HL-60 (cell line): ENCODE data around the gene TJP2.

Experiments
- DNase-seq, 2 experiments: peaks; one replicate each; pipeline ENCODE4 v3.0.0-alpha.2; 2010 to 2020; ENCODE audit warnings: low read depth in 1 of 2, low spot score in 1 of 2
- H3K27ac ChIP-seq: fragments of 250-450 bp; sonication (Bioruptor Pico); replicated peaks from 2 replicates; pipeline ENCODE4 v1.5.1; 2020; ENCODE audit warnings: mild to moderate bottlenecking, moderate library complexity
- H3K27me3 ChIP-seq: fragments of 250-450 bp; sonication (Bioruptor Pico); 2 replicates; pipeline ENCODE4 v1.5.1; 2021; ENCODE audit warnings: mild to moderate bottlenecking, moderate library complexity; ENCODE audit not compliant: insufficient read depth, poor library complexity, severe bottlenecking
- H3K4me3 ChIP-seq: replicated peaks from 2 replicates; pipeline ENCODE4 v1.5.1; 2011; ENCODE audit warnings: mild to moderate bottlenecking, control low read depth, low read length; ENCODE audit not compliant: insufficient read depth
- GABPA ChIP-seq: IDR thresholded peaks from 2 replicates; pipeline ENCODE4 v1.6.1; 2012; ENCODE audit warnings: low read depth
- POLR2AphosphoS5 ChIP-seq: IDR thresholded peaks from 2 replicates; pipeline ENCODE4 v1.6.1; 2012; ENCODE audit warnings: low read depth
- SPI1 ChIP-seq: IDR thresholded peaks from 2 replicates; pipeline ENCODE4 v1.6.1; 2012; ENCODE audit warnings: low read depth, mild to moderate bottlenecking, borderline replicate concordance
- TF ChIP-seq, protein P1 (sequence below): IDR thresholded peaks from 2 replicates; pipeline ENCODE4 v1.6.1; 2012; ENCODE audit warnings: low read depth; ENCODE audit not compliant: insufficient replicate concordance
- TF ChIP-seq, protein P2 (sequence below): IDR thresholded peaks from one replicate; pipeline ENCODE4 v1.5.1; 2011; ENCODE audit warnings: low read length, control low read depth, inconsistent platforms; ENCODE audit not compliant: insufficient read depth

TJP2 gene

GRCh38 chr9:69139596-69139995 lies 34.5 kb upstream of the TJP2 start:
- Histone ChIP-seq H3K27ac (no peak overlapping the region), H3K4me3 (no peak overlapping the region), H3K27me3 (no peaks in the 10 kb centered on the region)
- no peak for TF ChIP-seq GABPA
- TF ChIP-seq, protein P1, sequence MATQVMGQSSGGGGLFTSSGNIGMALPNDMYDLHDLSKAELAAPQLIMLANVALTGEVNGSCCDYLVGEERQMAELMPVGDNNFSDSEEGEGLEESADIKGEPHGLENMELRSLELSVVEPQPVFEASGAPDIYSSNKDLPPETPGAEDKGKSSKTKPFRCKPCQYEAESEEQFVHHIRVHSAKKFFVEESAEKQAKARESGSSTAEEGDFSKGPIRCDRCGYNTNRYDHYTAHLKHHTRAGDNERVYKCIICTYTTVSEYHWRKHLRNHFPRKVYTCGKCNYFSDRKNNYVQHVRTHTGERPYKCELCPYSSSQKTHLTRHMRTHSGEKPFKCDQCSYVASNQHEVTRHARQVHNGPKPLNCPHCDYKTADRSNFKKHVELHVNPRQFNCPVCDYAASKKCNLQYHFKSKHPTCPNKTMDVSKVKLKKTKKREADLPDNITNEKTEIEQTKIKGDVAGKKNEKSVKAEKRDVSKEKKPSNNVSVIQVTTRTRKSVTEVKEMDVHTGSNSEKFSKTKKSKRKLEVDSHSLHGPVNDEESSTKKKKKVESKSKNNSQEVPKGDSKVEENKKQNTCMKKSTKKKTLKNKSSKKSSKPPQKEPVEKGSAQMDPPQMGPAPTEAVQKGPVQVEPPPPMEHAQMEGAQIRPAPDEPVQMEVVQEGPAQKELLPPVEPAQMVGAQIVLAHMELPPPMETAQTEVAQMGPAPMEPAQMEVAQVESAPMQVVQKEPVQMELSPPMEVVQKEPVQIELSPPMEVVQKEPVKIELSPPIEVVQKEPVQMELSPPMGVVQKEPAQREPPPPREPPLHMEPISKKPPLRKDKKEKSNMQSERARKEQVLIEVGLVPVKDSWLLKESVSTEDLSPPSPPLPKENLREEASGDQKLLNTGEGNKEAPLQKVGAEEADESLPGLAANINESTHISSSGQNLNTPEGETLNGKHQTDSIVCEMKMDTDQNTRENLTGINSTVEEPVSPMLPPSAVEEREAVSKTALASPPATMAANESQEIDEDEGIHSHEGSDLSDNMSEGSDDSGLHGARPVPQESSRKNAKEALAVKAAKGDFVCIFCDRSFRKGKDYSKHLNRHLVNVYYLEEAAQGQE: no peak
- TF ChIP-seq, protein P2, sequence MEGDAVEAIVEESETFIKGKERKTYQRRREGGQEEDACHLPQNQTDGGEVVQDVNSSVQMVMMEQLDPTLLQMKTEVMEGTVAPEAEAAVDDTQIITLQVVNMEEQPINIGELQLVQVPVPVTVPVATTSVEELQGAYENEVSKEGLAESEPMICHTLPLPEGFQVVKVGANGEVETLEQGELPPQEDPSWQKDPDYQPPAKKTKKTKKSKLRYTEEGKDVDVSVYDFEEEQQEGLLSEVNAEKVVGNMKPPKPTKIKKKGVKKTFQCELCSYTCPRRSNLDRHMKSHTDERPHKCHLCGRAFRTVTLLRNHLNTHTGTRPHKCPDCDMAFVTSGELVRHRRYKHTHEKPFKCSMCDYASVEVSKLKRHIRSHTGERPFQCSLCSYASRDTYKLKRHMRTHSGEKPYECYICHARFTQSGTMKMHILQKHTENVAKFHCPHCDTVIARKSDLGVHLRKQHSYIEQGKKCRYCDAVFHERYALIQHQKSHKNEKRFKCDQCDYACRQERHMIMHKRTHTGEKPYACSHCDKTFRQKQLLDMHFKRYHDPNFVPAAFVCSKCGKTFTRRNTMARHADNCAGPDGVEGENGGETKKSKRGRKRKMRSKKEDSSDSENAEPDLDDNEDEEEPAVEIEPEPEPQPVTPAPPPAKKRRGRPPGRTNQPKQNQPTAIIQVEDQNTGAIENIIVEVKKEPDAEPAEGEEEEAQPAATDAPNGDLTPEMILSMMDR: no peak
- TF ChIP-seq SPI1: no peak
- no peak for TF ChIP-seq POLR2AphosphoS5
- no peak for DNase-seq

DNA sequence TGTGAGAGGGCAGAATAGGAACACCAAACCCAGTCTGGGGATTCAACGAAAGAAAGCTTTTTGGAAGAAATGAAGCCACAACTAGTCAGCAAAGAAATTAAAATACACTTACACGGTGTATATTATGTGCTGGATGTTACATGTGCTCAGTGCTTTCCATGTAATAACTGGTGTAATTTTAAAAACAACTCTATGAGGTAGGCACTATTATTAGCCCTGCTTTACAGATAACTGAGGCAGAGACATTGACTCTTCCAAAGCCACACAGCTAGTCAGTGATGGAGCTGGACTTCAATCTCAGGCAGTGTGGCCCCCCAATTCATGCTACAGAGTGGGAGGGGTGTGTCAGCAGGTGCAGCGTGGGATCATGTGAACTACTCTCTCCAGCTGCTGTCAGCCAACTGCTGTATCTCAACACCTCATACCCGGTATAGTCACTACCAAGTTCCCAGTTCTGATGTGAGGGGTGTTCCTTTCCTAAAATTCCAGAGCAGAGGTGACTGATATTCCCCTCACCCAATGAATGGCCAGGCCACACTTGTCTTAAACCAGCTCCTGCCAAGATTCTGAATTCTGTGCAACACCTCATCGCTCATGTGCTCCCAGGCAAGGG lies 33.8 kb upstream of the TJP2 start:
- DNase-seq: no peak
- Histone ChIP-seq H3K27me3 (no peaks in the 10 kb centered on the region), H3K4me3 (no peak overlapping the region), H3K27ac (no peak overlapping the region)
- TF ChIP-seq POLR2AphosphoS5 (no peak), SPI1 (no peak), GABPA (no peak)
- TF ChIP-seq, protein P1: no peak
- TF ChIP-seq, protein P2: no peak

GRCh38 chr9:69141851-69142250 lies 32.2 kb upstream of the TJP2 start:
- no peak overlapping the region for H3K27ac ChIP-seq
- no peaks in the 10 kb centered on the region for H3K27me3 ChIP-seq
- H3K4me3 ChIP-seq: no peak overlapping the region
- DNase-seq: no peak
- no peak for TF ChIP-seq GABPA
- TF ChIP-seq, protein P2: no peak
- TF ChIP-seq SPI1: no peak
- TF ChIP-seq, protein P1: no peak
- no peak for TF ChIP-seq POLR2AphosphoS5
